Measurements from ENCODE around the gene CCBE1.
"Not testable (repeated sequence)": the region's sequence is repeated elsewhere in the genome, so short reads cannot be mapped to it uniquely, and the experiment has no call there.

The CCBE1 gene

GRCh38 chr18:59671551-59671950 lies 25.7 kb downstream of the CCBE1 start:
- TF ChIP-seq, protein P1, sequence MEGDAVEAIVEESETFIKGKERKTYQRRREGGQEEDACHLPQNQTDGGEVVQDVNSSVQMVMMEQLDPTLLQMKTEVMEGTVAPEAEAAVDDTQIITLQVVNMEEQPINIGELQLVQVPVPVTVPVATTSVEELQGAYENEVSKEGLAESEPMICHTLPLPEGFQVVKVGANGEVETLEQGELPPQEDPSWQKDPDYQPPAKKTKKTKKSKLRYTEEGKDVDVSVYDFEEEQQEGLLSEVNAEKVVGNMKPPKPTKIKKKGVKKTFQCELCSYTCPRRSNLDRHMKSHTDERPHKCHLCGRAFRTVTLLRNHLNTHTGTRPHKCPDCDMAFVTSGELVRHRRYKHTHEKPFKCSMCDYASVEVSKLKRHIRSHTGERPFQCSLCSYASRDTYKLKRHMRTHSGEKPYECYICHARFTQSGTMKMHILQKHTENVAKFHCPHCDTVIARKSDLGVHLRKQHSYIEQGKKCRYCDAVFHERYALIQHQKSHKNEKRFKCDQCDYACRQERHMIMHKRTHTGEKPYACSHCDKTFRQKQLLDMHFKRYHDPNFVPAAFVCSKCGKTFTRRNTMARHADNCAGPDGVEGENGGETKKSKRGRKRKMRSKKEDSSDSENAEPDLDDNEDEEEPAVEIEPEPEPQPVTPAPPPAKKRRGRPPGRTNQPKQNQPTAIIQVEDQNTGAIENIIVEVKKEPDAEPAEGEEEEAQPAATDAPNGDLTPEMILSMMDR (IDR thresholded peaks at IDR 0.05; ENCODE audit: low read depth, low read length, missing control alignments) = no peak
- in situ Hi-C loops (cut with HindIII; ENCODE audit: low sequenced_read_pairs) = no loop called here
- DNase-seq (ENCODE audit: low read depth) = no peak
- H3K4me3 ChIP-seq (ENCODE audit: low read depth, low read length) = no peak overlapping the region

- TF ChIP-seq, protein P1 (IDR thresholded peaks at IDR 0.05; ENCODE audit: low read depth, low read length, missing control alignments) = no peak
- no peak for DNase-seq (ENCODE audit: low read depth)
- no peak overlapping the region for H3K4me3 ChIP-seq (ENCODE audit: low read depth, low read length)
- in situ Hi-C loops (cut with HindIII; ENCODE audit: low sequenced_read_pairs) = no loop called here
Observed at GRCh38 chr18:59669872-59670657, 27.2 kb downstream of the CCBE1 start.

DNA sequence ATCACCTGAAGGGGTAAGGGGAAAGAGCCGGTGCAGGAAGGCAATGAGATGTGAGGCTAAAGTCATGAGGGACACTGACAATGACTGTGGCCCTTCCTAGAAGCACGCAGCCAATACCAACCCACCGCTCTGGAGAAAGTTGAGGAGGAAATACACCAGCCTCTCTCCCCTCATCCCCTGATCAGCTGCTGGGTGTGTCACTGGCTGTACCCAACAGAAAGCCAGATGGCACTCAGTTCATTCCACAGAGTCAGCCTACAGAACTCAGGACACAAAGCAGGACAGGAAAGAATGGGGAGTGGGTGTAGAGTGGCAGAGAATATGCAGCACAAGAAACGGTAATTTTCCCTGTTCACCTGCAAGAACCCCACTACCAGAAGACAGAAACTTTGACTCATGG lies 29.7 kb downstream of the CCBE1 start:
- in situ Hi-C loops (cut with HindIII; ENCODE audit: low sequenced_read_pairs) = no loop called here
- TF ChIP-seq, protein P1 (IDR thresholded peaks at IDR 0.05; ENCODE audit: low read depth, low read length, missing control alignments) = no peak
- no peak for DNase-seq (ENCODE audit: low read depth)
- no peak overlapping the region for H3K4me3 ChIP-seq (ENCODE audit: low read depth, low read length)

DNA sequence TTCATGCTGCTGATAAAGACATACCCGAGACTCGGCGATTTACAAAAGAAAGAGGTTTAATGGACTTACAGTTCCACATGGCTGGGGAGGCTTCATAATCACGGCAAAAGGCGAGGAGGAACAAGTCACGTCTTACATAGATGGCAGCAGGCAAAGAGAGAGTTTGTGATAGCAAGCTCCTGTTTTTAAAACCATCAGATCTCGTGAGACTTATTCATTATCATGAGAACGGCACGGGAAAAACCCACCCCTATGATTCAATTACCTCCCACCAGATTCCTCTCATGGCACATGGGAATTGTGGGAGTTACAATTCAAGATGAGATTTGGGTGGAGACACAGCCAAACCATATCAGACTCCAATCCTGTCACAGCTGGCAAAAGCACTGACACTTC lies 31.2 kb downstream of the CCBE1 start:
- in situ Hi-C loops (cut with HindIII; ENCODE audit: low sequenced_read_pairs); DNase-seq (ENCODE audit: low read depth); H3K4me3 ChIP-seq (ENCODE audit: low read depth, low read length): not testable (repeated sequence)

- peak; percentile 44 for DNase-seq (ENCODE audit: low read depth)
- in situ Hi-C loops (cut with HindIII; ENCODE audit: low sequenced_read_pairs) = no loop called here
- TF ChIP-seq, protein P1 (IDR thresholded peaks at IDR 0.05; ENCODE audit: low read depth, low read length, missing control alignments) = no peak
- no peak overlapping the region for H3K4me3 ChIP-seq (ENCODE audit: low read depth, low read length)
Observed at GRCh38 chr18:59665057-59666006, 31.9 kb downstream of the CCBE1 start.

GRCh38 chr18:59664329-59664728 lies 32.9 kb downstream of the CCBE1 start:
- no peak overlapping the region for H3K4me3 ChIP-seq (ENCODE audit: low read depth, low read length)
- DNase-seq (ENCODE audit: low read depth) = no peak
- in situ Hi-C loops (cut with HindIII; ENCODE audit: low sequenced_read_pairs) = no loop called here
- TF ChIP-seq, protein P1 (IDR thresholded peaks at IDR 0.05; ENCODE audit: low read depth, low read length, missing control alignments) = no peak

Measured in astrocyte of the cerebellum (primary cell).